T-cell (primary cell): ENCODE data around the gene ZNF492. TPM values are rescaled to one million over a fixed set of nuclear protein-coding genes. Genes with fewer than 3 reads are reported as not detected.
"Not testable (repeated sequence)": the region's sequence is repeated elsewhere in the genome, so short reads cannot be mapped to it uniquely, and the experiment has no call there.

Source experiments
- ATAC-seq, 4 experiments: fragments of 200-7000 bp in 3 of 4; fragments of 150-1000 bp in 1 of 4; cut with Tn5 transposase; replicated peaks in 1 of 4; 1 replicate in 3 of 4; 2 replicates in 1 of 4; pipeline ENCODE4 v1.10.0; 2021; ENCODE audit warnings: moderate library complexity in 3 of 4, mild to moderate bottlenecking in 2 of 4, moderate number of reproducible peaks in 1 of 4
- CTCF ChIA-PET, 2 donors: fragments of 300-600 bp; sonication (Branson Sonifier 250); formaldehyde crosslinking; loops; one replicate each; lab custom pipeline; 2022; ENCODE audit warnings: antibody characterized with exemption in 2 of 2; lab: Charles Lee
- POLR2A ChIA-PET, 2 donors: fragments of 300-600 bp; sonication (Branson Sonifier 250); formaldehyde crosslinking; loops; one replicate each; lab custom pipeline; 2022; ENCODE audit warnings: antibody characterized with exemption in 2 of 2; lab: Charles Lee
- DNase-seq, 35 experiments: peaks; one replicate each; pipeline versions ENCODE4 v3.0.0 to v3.0.0-alpha.2; 2013 to 2023
- H3K27ac ChIP-seq: one replicate; pipeline ENCODE4 v1.5.1; 2013; ENCODE audit warnings: low read length
- H3K27me3 ChIP-seq, 2 experiments: replicated peaks in 1 of 2; 1 replicate in 1 of 2; 2 replicates in 1 of 2; pipeline versions ENCODE4 v1.6.1 to v1.7.0; 2013; ENCODE audit warnings: low read length in 1 of 2, mixed read lengths in 1 of 2; ENCODE audit not compliant: control insufficient read depth in 2 of 2, insufficient read depth in 2 of 2; ENCODE audit errors: extremely low read depth in 1 of 2
- H3K36me3 ChIP-seq, 2 donors: 1 replicate in 1 of 2; 2 replicates in 1 of 2; pipeline versions ENCODE4 v1.6.1 to v1.7.0; 2013; ENCODE audit warnings: low read length in 1 of 2; ENCODE audit not compliant: control insufficient read depth in 2 of 2, insufficient read depth in 1 of 2; ENCODE audit errors: extremely low read depth in 1 of 2
- H3K4me1 ChIP-seq, 2 experiments: 1 replicate in 1 of 2; 2 replicates in 1 of 2; pipeline versions ENCODE4 v1.6.1 to v1.7.0; 2013; ENCODE audit warnings: low read length in 2 of 2, mixed read lengths in 1 of 2; ENCODE audit not compliant: insufficient read depth in 2 of 2, control insufficient read depth in 1 of 2; ENCODE audit errors: extremely low read depth in 1 of 2
- H3K4me3 ChIP-seq, 2 donors: 1 replicate in 1 of 2; 2 replicates in 1 of 2; pipeline versions ENCODE4 v1.5.1 to v1.7.0; 2013; ENCODE audit warnings: mild to moderate bottlenecking in 2 of 2, low read length in 1 of 2, moderate library complexity in 1 of 2; ENCODE audit not compliant: control insufficient read depth in 1 of 2; ENCODE audit errors: extremely low read depth in 1 of 2
- H3K9me3 ChIP-seq: 2 replicates; pipeline ENCODE4 v1.7.0; 2013
- H3K27ac Mint-ChIP-seq, 2 donors: one replicate each; pipeline ENCODE4 v1.8.0; 2020 to 2021; ENCODE audit warnings: mild to moderate bottlenecking in 2 of 2, mixed read lengths in 2 of 2
- H3K27me3 Mint-ChIP-seq, 2 donors: one replicate each; pipeline ENCODE4 v1.8.0; 2021 to 2022; ENCODE audit warnings: mixed read lengths in 2 of 2
- H3K36me3 Mint-ChIP-seq: one replicate; pipeline ENCODE4 v1.8.0; 2021; ENCODE audit warnings: mixed read lengths
- H3K4me1 Mint-ChIP-seq, 3 donors: one replicate each; pipeline ENCODE4 v1.8.0; 2020 to 2022; ENCODE audit warnings: mixed read lengths in 3 of 3, mild to moderate bottlenecking in 1 of 3
- H3K4me3 Mint-ChIP-seq, 3 donors: one replicate each; pipeline ENCODE4 v1.8.0; 2020 to 2022; ENCODE audit warnings: mild to moderate bottlenecking in 3 of 3, mixed read lengths in 3 of 3, moderate library complexity in 3 of 3
- H3K9me3 Mint-ChIP-seq, 3 donors: one replicate each; pipeline ENCODE4 v1.8.0; 2020 to 2022; ENCODE audit warnings: mixed read lengths in 3 of 3
- WGBS: methylation state at CpG from one replicate; pipeline ENCODE4 v1.1.5; 2013; ENCODE audit warnings: missing lambda C conversion rate; ENCODE audit not compliant: insufficient coverage; 5-methylcytosine and 5-hydroxymethylcytosine counted together
- total RNA-seq, 35 experiments: library from RNA in 6 of 35; stranded (reverse) in 6 of 35; fragments of 120-200 nt in 1 of 35; gene quantifications; one replicate each; pipeline versions ENCODE4 v1.2.1 to v1.2.4 and lab custom pipeline; 2013 to 2026

The ZNF492 gene
- total RNA-seq: 1 to 10 TPM in 1 of 5 donors, under 1 TPM in 4; 0.40 to 1.4 (median 0.79) TPM
- 0.76 TPM for total RNA-seq (2013)
- 0.44 to 13.3 (median 2.1) reads per million in 29 experiments for total RNA-seq (lab: John Stamatoyannopoulos, UW)

DNA sequence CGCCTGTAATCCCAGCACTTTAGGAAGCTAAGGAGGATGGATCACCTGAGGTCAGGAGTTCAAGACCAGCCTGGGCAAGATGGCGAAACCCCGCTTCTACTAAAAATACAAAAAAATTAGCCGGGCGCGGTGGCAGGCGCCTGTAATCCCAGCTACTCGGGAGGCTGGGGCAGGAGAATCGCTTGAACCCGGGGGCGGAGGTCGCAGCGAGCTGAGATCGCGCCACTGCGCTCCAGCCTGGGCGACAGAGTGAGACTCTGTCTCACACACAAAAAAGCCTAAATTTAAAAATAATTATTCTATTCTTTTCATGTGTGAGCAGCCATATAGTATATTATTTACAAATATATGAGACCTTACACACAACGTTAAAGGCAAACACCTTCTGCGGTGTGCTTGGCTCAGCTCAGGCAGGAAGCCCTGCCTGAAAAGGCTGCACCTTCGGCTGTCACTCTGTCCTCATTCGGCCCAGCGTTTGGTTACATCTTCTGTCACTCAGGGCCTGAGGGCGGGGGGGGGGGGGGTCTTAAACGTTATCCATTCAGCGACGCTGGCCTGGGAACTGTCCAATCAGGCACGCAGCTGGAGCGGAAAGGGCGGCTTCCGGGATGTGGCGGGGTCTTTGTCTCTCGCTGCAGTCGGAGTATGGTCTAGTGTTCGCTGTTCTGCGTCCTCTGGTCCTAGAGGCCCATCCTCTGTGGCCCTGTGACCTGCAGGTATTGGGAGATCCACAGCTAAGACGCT lies at the start of gene ZNF492:
Gene ZNF492, plus strand, starts transcription at position 619 of the 744 bp plus-strand sequence. CDS start 19,076 bp downstream, outside the sequence.
- H3K36me3 Mint-ChIP-seq, H3K9me3 ChIP-seq, H3K9me3 Mint-ChIP-seq, H3K4me1 Mint-ChIP-seq, H3K36me3 ChIP-seq, H3K4me1 ChIP-seq, POLR2A ChIA-PET, H3K27ac ChIP-seq, H3K27me3 Mint-ChIP-seq, H3K27me3 ChIP-seq: not testable (repeated sequence)
- peak; percentile 94 to 99 (median 98) for ATAC-seq
- Mint-ChIP-seq H3K27ac (peak within 1 kb of the TSS; percentile 52 to 83), H3K4me3 (peak within 1 kb of the TSS; percentile 89 to 91 (median 90))
- DNase-seq: peak; percentile 34 to 89 (median 76)
- 4% methylated on average over 17 of the region's 36 CpGs for WGBS
- H3K4me3 ChIP-seq: peak within 1 kb of the TSS; percentile 54 to 86
- CTCF ChIA-PET: interaction anchor here in 1 of 2 donors (0.8 kb wide), 1 partner anchor 38 kb away, joined by 5 read pairs; no protein-coding TSS in a partner anchor

- POLR2A ChIA-PET: no interaction called here
- peaks cover 0 to 20% of the 10 kb centered on the region in 2 experiments for H3K27me3 ChIP-seq
- WGBS: 62% methylated on average over 8 of the region's 11 CpGs
- no peak for ATAC-seq
- H3K27ac ChIP-seq: no peak overlapping the region
- Mint-ChIP-seq H3K4me1 (no peaks in the 10 kb centered on the region), H3K27ac (no peak overlapping the region), H3K27me3 (peaks cover 13 to 24% of the 10 kb centered on the region in 2 donors), H3K4me3 (peak overlapping the region in 1 of 3 donors; percentile 28), H3K36me3 (no peaks in the 10 kb centered on the region), H3K9me3 (peaks cover 11 to 25% (median 25%) of the 10 kb centered on the region in 3 donors)
- no peaks in the 10 kb centered on the region for H3K36me3 ChIP-seq
- no peaks in the 10 kb centered on the region for H3K9me3 ChIP-seq
- no peak for DNase-seq
- H3K4me1 ChIP-seq: no peaks in the 10 kb centered on the region
- CTCF ChIA-PET: no interaction called here
- no peak overlapping the region for H3K4me3 ChIP-seq
Observed at GRCh38 chr19:22595422-22595821, 38.7 kb upstream of the ZNF492 start.

DNA sequence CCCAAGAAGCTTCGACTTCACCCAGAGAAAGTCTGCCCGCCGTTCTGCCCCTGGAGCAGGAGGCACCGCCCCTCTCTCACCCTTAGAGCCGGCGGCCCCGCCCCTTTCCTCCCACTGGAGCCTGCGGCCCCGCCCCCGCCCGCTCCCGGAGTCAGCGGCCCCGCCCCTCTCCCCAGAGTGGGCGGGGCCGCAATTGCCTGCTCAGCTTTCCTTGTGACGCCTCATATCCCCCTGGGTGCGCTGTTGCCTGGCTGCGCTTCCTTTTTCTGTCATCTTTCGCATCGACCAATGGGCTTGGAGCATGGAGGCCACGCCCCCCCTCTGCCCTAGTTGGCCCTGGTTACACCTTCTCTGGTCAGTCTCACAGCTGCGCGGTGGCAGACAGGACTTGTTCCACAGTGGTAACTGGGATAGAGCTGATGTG lies 38.2 kb upstream of the ZNF492 start:
- H3K27ac ChIP-seq: no peak overlapping the region
- peaks cover 0 to 24% of the 10 kb centered on the region in 2 experiments for H3K27me3 ChIP-seq
- H3K36me3 Mint-ChIP-seq: no peaks in the 10 kb centered on the region
- no peaks in the 10 kb centered on the region for H3K4me1 ChIP-seq
- H3K4me1 Mint-ChIP-seq: no peaks in the 10 kb centered on the region
- H3K9me3 Mint-ChIP-seq: peaks cover 11 to 23% (median 21%) of the 10 kb centered on the region in 3 donors
- H3K27ac Mint-ChIP-seq: no peak overlapping the region
- CTCF ChIA-PET: interaction anchor here in 1 of 2 donors (0.5 kb wide), 1 partner anchor 38 kb away, joined by 5 read pairs; the partner anchor contains the start of gene ZNF492
- DNase-seq: peak in 1 of 35 experiments; percentile 5
- no peaks in the 10 kb centered on the region for H3K36me3 ChIP-seq
- no peaks in the 10 kb centered on the region for H3K9me3 ChIP-seq
- WGBS: 32% methylated on average over 17 of the region's 24 CpGs
- H3K4me3 Mint-ChIP-seq: peak overlapping the region in 1 of 3 donors; percentile 13
- POLR2A ChIA-PET: no interaction called here
- H3K27me3 Mint-ChIP-seq: peaks cover 13 to 27% of the 10 kb centered on the region in 2 donors
- H3K4me3 ChIP-seq: no peak overlapping the region
- ATAC-seq: no peak

GRCh38 chr19:22600690-22601648 lies 33.2 kb upstream of the ZNF492 start:
- Histone ChIP-seq H3K9me3 (no peaks in the 10 kb centered on the region), H3K4me3 (no peak overlapping the region), H3K4me1 (no peaks in the 10 kb centered on the region), H3K27ac (no peak overlapping the region), H3K27me3 (peaks cover 0 to 26% of the 10 kb centered on the region in 2 experiments), H3K36me3 (no peaks in the 10 kb centered on the region)
- peaks cover 10 to 20% of the 10 kb centered on the region in 2 donors for H3K27me3 Mint-ChIP-seq
- no peak overlapping the region for H3K4me3 Mint-ChIP-seq
- no peak for ATAC-seq
- WGBS: 89% methylated on average over 15 of the region's 18 CpGs
- H3K36me3 Mint-ChIP-seq: no peaks in the 10 kb centered on the region
- DNase-seq: no peak
- CTCF ChIA-PET: no interaction called here
- POLR2A ChIA-PET: no interaction called here
- no peak overlapping the region for H3K27ac Mint-ChIP-seq
- no peaks in the 10 kb centered on the region for H3K4me1 Mint-ChIP-seq
- peaks cover 6 to 15% (median 7%) of the 10 kb centered on the region in 3 donors for H3K9me3 Mint-ChIP-seq

GRCh38 chr19:22601906-22602630 lies 32.1 kb upstream of the ZNF492 start:
- peaks cover 0 to 21% of the 10 kb centered on the region in 2 experiments for H3K27me3 ChIP-seq
- H3K4me3 ChIP-seq: no peak overlapping the region
- Mint-ChIP-seq H3K27me3 (peaks cover 10 to 16% of the 10 kb centered on the region in 2 donors), H3K27ac (no peak overlapping the region), H3K9me3 (peaks cover 6 to 15% (median 11%) of the 10 kb centered on the region in 3 donors), H3K36me3 (no peaks in the 10 kb centered on the region), H3K4me1 (no peaks in the 10 kb centered on the region), H3K4me3 (no peak overlapping the region)
- DNase-seq (no peak), ATAC-seq (no peak)
- H3K4me1 ChIP-seq: no peaks in the 10 kb centered on the region
- no peaks in the 10 kb centered on the region for H3K9me3 ChIP-seq
- CTCF ChIA-PET: interaction anchor here in 1 of 2 donors (0.5 kb wide), 1 partner anchor 10 kb away, joined by 3 read pairs; no protein-coding TSS in a partner anchor
- H3K27ac ChIP-seq: no peak overlapping the region
- 88% methylated on average over 9 of the region's 12 CpGs for WGBS
- H3K36me3 ChIP-seq: no peaks in the 10 kb centered on the region
- POLR2A ChIA-PET: no interaction called here
